Type B pancreatic cell (in vitro differentiated cells): Measurements from ENCODE around the gene ZP1. TPM values are rescaled to one million over a fixed set of nuclear protein-coding genes. Genes with fewer than 3 reads are reported as not detected.
A peak's percentile ranks its signal among the peaks of the same experiment; 100 is the strongest.

Source experiments
- DNase-seq: peaks from one replicate; pipeline ENCODE4 v3.0.0; 2021; ENCODE audit warnings: mixed read lengths; ENCODE audit not compliant: unreplicated experiment; ENCODE audit errors: extremely low spot score
- H3K27ac Mint-ChIP-seq: 2 replicates; pipeline ENCODE4 v1.8.0; 2021; ENCODE audit warnings: mild to moderate bottlenecking, mixed read lengths
- H3K27me3 Mint-ChIP-seq: 2 replicates; pipeline ENCODE4 v1.8.0; 2021; ENCODE audit warnings: mixed read lengths
- H3K36me3 Mint-ChIP-seq: 2 replicates; pipeline ENCODE4 v1.8.0; 2021; ENCODE audit warnings: mixed read lengths
- H3K4me1 Mint-ChIP-seq: one replicate; pipeline ENCODE4 v1.8.0; 2021; ENCODE audit warnings: mixed read lengths; ENCODE audit not compliant: unreplicated experiment
- H3K4me3 Mint-ChIP-seq: 2 replicates; pipeline ENCODE4 v1.8.0; 2021; ENCODE audit warnings: mild to moderate bottlenecking, mixed read lengths
- H3K9me3 Mint-ChIP-seq: 2 replicates; pipeline ENCODE4 v1.8.0; 2021; ENCODE audit warnings: mixed read lengths
- total RNA-seq: library from RNA; stranded (reverse); gene quantifications from 2 replicates; pipeline ENCODE4 v1.2.1, GENCODE V29; 2021; ENCODE audit warnings: low replicate concordance
- TF ChIP-seq, protein P1 (sequence below): fragments of 200-600 bp; sonication (generic); conservative IDR thresholded peaks from 2 replicates; pipeline ENCODE4 v1.5.0; 2021; ENCODE audit warnings: antibody characterized with exemption, mild to moderate bottlenecking

Gene ZP1
- total RNA-seq, 1 donor from 2014 or later = not detected

DNA sequence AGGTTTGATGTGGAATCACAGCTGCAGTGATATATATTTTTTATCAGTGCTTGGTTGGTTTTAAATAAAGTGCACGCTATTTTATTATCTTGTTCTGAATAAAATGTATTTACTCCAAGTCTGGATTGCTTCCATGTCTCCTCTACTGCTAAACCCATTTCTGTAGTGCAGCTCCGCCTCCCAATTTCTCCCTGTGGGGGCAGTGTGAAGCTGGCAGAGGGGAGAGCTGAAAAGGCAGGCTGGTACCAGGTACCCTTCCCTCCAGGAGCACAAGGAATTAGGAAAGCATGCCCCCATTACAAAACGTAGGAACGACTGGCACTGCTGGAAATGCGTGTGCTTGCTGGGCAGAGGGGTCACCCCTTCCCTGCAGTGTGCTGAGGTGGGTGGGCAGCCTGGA, 56.0 kb downstream of the ZP1 start:
- no peaks in the 10 kb centered on the region for H3K9me3 Mint-ChIP-seq
- H3K27ac Mint-ChIP-seq = no peak overlapping the region
- H3K36me3 Mint-ChIP-seq = peaks cover 8% of the 10 kb centered on the region
- no peaks in the 10 kb centered on the region for H3K27me3 Mint-ChIP-seq
- H3K4me3 Mint-ChIP-seq = peak overlapping the region; percentile 69
- TF ChIP-seq, protein P1, sequence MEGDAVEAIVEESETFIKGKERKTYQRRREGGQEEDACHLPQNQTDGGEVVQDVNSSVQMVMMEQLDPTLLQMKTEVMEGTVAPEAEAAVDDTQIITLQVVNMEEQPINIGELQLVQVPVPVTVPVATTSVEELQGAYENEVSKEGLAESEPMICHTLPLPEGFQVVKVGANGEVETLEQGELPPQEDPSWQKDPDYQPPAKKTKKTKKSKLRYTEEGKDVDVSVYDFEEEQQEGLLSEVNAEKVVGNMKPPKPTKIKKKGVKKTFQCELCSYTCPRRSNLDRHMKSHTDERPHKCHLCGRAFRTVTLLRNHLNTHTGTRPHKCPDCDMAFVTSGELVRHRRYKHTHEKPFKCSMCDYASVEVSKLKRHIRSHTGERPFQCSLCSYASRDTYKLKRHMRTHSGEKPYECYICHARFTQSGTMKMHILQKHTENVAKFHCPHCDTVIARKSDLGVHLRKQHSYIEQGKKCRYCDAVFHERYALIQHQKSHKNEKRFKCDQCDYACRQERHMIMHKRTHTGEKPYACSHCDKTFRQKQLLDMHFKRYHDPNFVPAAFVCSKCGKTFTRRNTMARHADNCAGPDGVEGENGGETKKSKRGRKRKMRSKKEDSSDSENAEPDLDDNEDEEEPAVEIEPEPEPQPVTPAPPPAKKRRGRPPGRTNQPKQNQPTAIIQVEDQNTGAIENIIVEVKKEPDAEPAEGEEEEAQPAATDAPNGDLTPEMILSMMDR = no peak
- H3K4me1 Mint-ChIP-seq = peaks cover 15% of the 10 kb centered on the region
- DNase-seq = no peak

GRCh38 chr11:60923800-60924109, 56.4 kb downstream of the ZP1 start:
- TF ChIP-seq, protein P1 = no peak
- no peak for DNase-seq
- H3K9me3 Mint-ChIP-seq = no peaks in the 10 kb centered on the region
- peaks cover 15% of the 10 kb centered on the region for H3K4me1 Mint-ChIP-seq
- no peaks in the 10 kb centered on the region for H3K27me3 Mint-ChIP-seq
- H3K36me3 Mint-ChIP-seq = peaks cover 8% of the 10 kb centered on the region
- no peak overlapping the region for H3K27ac Mint-ChIP-seq
- H3K4me3 Mint-ChIP-seq = peak overlapping the region; percentile 97

GRCh38 chr11:60924110-60924905, 57.0 kb downstream of the ZP1 start, which contains the start of gene TMEM132A:
Gene TMEM132A, plus strand, starts transcription at chr11:60924460. Its CDS starts 174 bp downstream, at chr11:60924634.
- peak; percentile 85 for DNase-seq
- TF ChIP-seq, protein P1 = no peak
- Mint-ChIP-seq H3K27me3 (no peaks in the 10 kb centered on the region), H3K4me3 (peak within 1 kb of the TSS; percentile 97), H3K9me3 (no peaks in the 10 kb centered on the region), H3K36me3 (peaks cover 8% of the 10 kb centered on the region), H3K4me1 (peaks cover 15% of the 10 kb centered on the region), H3K27ac (peak within 1 kb of the TSS; percentile 23)

Other genes with a start within 250 kb of the ZP1 start
- gene MS4A8, start 167.9 kb upstream of the ZP1 start, total RNA-seq = 2.7 and 2.8 TPM in 2 replicates
- 0.75 and 3.5 TPM in 2 replicates for gene MS4A18, start 142.8 kb upstream of the ZP1 start, total RNA-seq
- gene MS4A15, start 110.7 kb upstream of the ZP1 start, total RNA-seq = 0.27 TPM in 1 of 2 replicates, not detected in the other
- gene MS4A10, start 82.2 kb upstream of the ZP1 start, total RNA-seq = not detected in 2 replicates
- gene CCDC86, start 25.4 kb upstream of the ZP1 start, total RNA-seq = 25.2 and 31.1 TPM in 2 replicates
- gene PTGDR2, start 11.6 kb upstream of the ZP1 start, total RNA-seq = 2.6 and 7.9 TPM in 2 replicates
- gene PRPF19, start 39.0 kb downstream of the ZP1 start, total RNA-seq = 105 and 120 TPM in 2 replicates
- 83.0 and 97.5 TPM in 2 replicates for gene TMEM109, start 46.6 kb downstream of the ZP1 start, total RNA-seq
- gene TMEM132A, start 56.9 kb downstream of the ZP1 start, total RNA-seq = 162 and 218 TPM in 2 replicates
- gene SLC15A3, start 84.6 kb downstream of the ZP1 start, total RNA-seq = 2.3 and 3.5 TPM in 2 replicates
- gene CD6, start 104.1 kb downstream of the ZP1 start, total RNA-seq = 0.70 and 1.1 TPM in 2 replicates
- gene CD5, start 234.9 kb downstream of the ZP1 start, total RNA-seq = not detected in 2 replicates